Panc1 (cell line): Measurements from ENCODE around the gene ZNF778. TPM values are rescaled to one million over a fixed set of nuclear protein-coding genes. Genes with fewer than 3 reads are reported as not detected.

ENCODE experiments used
- ATAC-seq: fragments of 200-7000 bp; cut with Tn5 transposase; 2 replicates; pipeline ENCODE4 v1.9.1; 2020; ENCODE audit warnings: mild to moderate bottlenecking, moderate library complexity
- BruUV-seq: library from RNA; stranded (reverse); fragments of 400-500 nt; replicated peaks from 2 replicates; lab custom pipeline; 2021; lab: Mats Ljungman, UMichigan
- CTCF ChIA-PET: fragments of 300-600 bp; sonication (Branson Sonifier 250); formaldehyde crosslinking; loops from one replicate; lab custom pipeline; 2022; ENCODE audit warnings: antibody characterized with exemption; lab: Charles Lee
- POLR2A ChIA-PET: fragments of 300-600 bp; sonication (Branson Sonifier 250); formaldehyde crosslinking; loops from one replicate; lab custom pipeline; 2022; ENCODE audit warnings: antibody characterized with exemption; lab: Charles Lee
- DNase-seq: peaks from one replicate; pipeline ENCODE4 v3.0.0-alpha.2; 2010; ENCODE audit warnings: low read depth, low spot score
- H3K27ac ChIP-seq: 2 replicates; pipeline ENCODE4 v1.5.1; 2011; ENCODE audit warnings: mild to moderate bottlenecking, low read length, inconsistent platforms
- H3K27me3 ChIP-seq: fragments of 200-500 bp; sonication (Bioruptor generic); 2 replicates; pipeline ENCODE4 v1.6.0; 2014; ENCODE audit warnings: low read length, inconsistent platforms; ENCODE audit not compliant: control insufficient read depth, insufficient read depth
- H3K36me3 ChIP-seq: fragments of 200-500 bp; sonication (Bioruptor generic); 2 replicates; pipeline ENCODE4 v1.5.1; 2014; ENCODE audit warnings: inconsistent platforms, mild to moderate bottlenecking, low read length, moderate library complexity; ENCODE audit not compliant: control insufficient read depth, insufficient read depth
- H3K4me1 ChIP-seq: 2 replicates; pipeline ENCODE4 v1.5.1; 2011; ENCODE audit warnings: inconsistent platforms, mild to moderate bottlenecking, low read length, moderate library complexity; ENCODE audit not compliant: control insufficient read depth, insufficient read depth
- H3K4me3 ChIP-seq, 2 experiments: 2 replicates each; pipeline ENCODE4 v1.5.1; 2011 to 2012; ENCODE audit warnings: low read depth in 2 of 2, low read length in 2 of 2, mild to moderate bottlenecking in 2 of 2, inconsistent platforms in 1 of 2, moderate library complexity in 1 of 2
- H3K9me3 ChIP-seq: fragments of 200-500 bp; sonication (Bioruptor generic); 2 replicates; pipeline ENCODE4 v1.5.1; 2014; ENCODE audit warnings: low read depth, mild to moderate bottlenecking, inconsistent platforms, low read length, moderate library complexity; ENCODE audit not compliant: control insufficient read depth, insufficient read depth
- POLR2AphosphoS5 ChIP-seq: IDR thresholded peaks from 2 replicates; pipeline ENCODE4 v1.6.1; 2012; ENCODE audit warnings: mild to moderate bottlenecking, low read depth, low read length, moderate library complexity
- REST ChIP-seq, 2 experiments: IDR thresholded peaks; 2 replicates each; pipeline ENCODE4 v1.6.1; 2011 to 2012; ENCODE audit warnings: low read depth in 2 of 2, control low read depth in 1 of 2, low read length in 1 of 2, mild to moderate bottlenecking in 1 of 2, moderate library complexity in 1 of 2; ENCODE audit not compliant: insufficient read depth in 1 of 2
- SIN3A ChIP-seq: IDR thresholded peaks from 2 replicates; pipeline ENCODE4 v1.6.1; 2012; ENCODE audit warnings: low read depth, mild to moderate bottlenecking, low read length, moderate library complexity, borderline replicate concordance; ENCODE audit not compliant: insufficient read depth
- TCF7L2 ChIP-seq: IDR thresholded peaks from 2 replicates; pipeline ENCODE4 v1.6.1; 2011; ENCODE audit warnings: mild to moderate bottlenecking, low read depth, low read length, inconsistent platforms
- in situ Hi-C: cut with HindIII; loops from 2 replicates; pipeline ENCODE4 v1.10.0; 2016; ENCODE audit warnings: low sequenced_read_pairs, low pct_unique_long_range_greater_than_20kb
- intact Hi-C: fragments of 100-400 bp; cut with micrococcal nuclease; formaldehyde crosslinking; loops from one replicate; pipeline ENCODE4 v1.10.0; 2022; ENCODE audit not compliant: unreplicated experiment
- total RNA-seq: library from RNA; stranded (reverse); gene quantifications from one replicate; pipeline ENCODE4 v1.2.1, GENCODE V29; 2021; ENCODE audit not compliant: unreplicated experiment
- TF ChIP-seq, protein P1 (sequence below): fragments of 450-650 bp; IDR thresholded peaks from 2 replicates; pipeline ENCODE4 v1.5.1; 2017; ENCODE audit warnings: mild to moderate bottlenecking

The ZNF778 gene
- total RNA-seq, 1 experiment from 2014 or later = 15.0 TPM

DNA sequence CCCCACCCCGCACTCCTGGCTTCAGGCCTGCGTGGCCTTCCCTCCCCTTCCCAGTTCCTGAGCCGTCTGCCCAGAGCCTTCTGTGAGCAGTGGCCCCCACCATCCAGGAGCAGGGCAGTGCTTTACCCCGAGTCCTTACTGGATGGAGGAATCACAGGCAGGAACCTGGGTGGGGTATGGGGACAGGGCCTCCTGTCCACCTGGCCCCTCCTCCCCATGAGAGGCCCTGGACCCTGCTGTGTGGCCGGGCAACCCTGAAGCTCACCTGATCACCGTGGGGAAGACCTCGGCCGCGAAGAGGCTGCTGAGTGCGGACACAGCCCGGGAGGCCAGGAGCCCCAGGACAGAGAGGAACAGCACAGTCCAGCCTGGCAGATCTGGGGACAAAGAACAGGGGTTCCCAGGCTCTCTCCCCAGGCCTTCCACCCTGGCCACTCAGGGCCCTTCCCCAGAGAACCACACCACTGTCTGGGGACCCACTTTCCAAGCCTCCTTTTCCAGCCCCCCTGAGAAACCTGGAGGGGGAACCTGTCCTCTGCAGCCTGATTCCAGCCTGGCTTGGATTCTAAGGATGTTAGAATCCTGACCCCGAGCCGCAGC is 20.4 kb upstream of the ZNF778 start:
- BruUV-seq = no TSS peak
- H3K9me3 ChIP-seq = no peaks in the 10 kb centered on the region
- H3K4me1 ChIP-seq = no peaks in the 10 kb centered on the region
- H3K27ac ChIP-seq = no peak overlapping the region
- no peaks in the 10 kb centered on the region; the same call in 1 of the 2 replicates for H3K36me3 ChIP-seq
- TF ChIP-seq TCF7L2 (no peak), REST (IDR thresholded peaks at IDR 0.05; ENCODE audit: insufficient read depth in 1 of 2, low read depth in 2 of 2, low read length in 1 of 2) (no peak), SIN3A (no peak), POLR2AphosphoS5 (no peak)
- TF ChIP-seq, protein P1, sequence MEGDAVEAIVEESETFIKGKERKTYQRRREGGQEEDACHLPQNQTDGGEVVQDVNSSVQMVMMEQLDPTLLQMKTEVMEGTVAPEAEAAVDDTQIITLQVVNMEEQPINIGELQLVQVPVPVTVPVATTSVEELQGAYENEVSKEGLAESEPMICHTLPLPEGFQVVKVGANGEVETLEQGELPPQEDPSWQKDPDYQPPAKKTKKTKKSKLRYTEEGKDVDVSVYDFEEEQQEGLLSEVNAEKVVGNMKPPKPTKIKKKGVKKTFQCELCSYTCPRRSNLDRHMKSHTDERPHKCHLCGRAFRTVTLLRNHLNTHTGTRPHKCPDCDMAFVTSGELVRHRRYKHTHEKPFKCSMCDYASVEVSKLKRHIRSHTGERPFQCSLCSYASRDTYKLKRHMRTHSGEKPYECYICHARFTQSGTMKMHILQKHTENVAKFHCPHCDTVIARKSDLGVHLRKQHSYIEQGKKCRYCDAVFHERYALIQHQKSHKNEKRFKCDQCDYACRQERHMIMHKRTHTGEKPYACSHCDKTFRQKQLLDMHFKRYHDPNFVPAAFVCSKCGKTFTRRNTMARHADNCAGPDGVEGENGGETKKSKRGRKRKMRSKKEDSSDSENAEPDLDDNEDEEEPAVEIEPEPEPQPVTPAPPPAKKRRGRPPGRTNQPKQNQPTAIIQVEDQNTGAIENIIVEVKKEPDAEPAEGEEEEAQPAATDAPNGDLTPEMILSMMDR = no peak
- no peak for DNase-seq
- intact Hi-C loops (no loop called here), in situ Hi-C loops (no loop called here)
- ChIA-PET CTCF (no interaction called here), POLR2A (no interaction called here)
- no peak overlapping the region for H3K4me3 ChIP-seq
- ATAC-seq = no peak
- H3K27me3 ChIP-seq = no peaks in the 10 kb centered on the region

DNA sequence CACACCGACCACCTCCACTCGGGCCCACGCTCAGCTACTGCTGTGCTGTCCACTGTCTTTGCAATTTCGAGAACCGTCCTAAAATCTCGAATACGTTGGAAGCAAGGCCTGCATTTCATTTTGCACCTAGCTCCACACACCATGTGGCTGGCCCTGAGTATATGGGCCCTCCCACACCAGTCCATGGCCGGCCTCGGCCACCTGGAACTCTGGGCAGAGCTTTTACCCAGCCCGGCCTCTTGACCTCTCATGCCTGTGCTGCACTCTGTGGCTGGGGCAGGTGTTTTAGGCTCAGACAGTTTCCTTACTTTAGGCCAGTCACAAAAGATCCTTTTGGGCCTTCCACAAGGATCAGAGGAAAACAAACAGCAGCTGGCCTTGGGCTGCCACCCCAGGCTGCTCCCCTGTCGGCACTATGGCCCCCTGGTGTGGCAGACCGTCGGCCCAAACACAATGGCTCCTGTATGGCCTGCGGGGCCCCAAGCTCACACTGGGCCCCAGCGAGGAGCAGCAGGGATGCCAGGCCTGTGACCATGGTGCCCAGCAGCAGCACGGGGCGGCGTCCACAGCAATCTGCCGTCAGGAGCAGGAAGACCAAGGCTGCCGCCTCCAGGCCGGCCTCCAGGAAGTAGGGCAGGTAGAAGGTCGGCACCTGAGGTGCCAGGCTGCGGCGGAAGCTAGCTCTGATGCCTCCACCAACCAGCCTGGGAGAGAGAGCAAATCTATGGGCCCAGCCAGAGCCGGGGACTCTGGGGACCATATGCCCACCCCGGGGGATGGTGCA is 19.7 kb upstream of the ZNF778 start:
- no peaks in the 10 kb centered on the region; the same call in 1 of the 2 replicates for H3K27me3 ChIP-seq
- CTCF ChIA-PET = no interaction called here

More for the DNA sequence above, 19.7 kb upstream of the ZNF778 start:
- in situ Hi-C loops = no loop called here
- Histone ChIP-seq H3K36me3 (no peaks in the 10 kb centered on the region; the same call in 1 of the 2 replicates), H3K4me1 (no peaks in the 10 kb centered on the region), H3K4me3 (no peak overlapping the region), H3K9me3 (no peaks in the 10 kb centered on the region), H3K27ac (no peak overlapping the region)
- POLR2A ChIA-PET = no interaction called here
- no TSS peak for BruUV-seq
- ATAC-seq (no peak), DNase-seq (no peak)
- no peak for TF ChIP-seq SIN3A
- TF ChIP-seq REST (IDR thresholded peaks at IDR 0.05; ENCODE audit: insufficient read depth in 1 of 2, low read depth in 2 of 2, low read length in 1 of 2) = no peak
- no peak for TF ChIP-seq POLR2AphosphoS5
- TF ChIP-seq, protein P1 = no peak
- TF ChIP-seq TCF7L2 = no peak
- intact Hi-C loops = no loop called here
